ENCODE results near the gene SH3RF3. TPM values are rescaled to one million over a fixed set of nuclear protein-coding genes. Genes with fewer than 3 reads are reported as not detected.

Gene SH3RF3
- total RNA-seq, 1 donor from 2014 or later = under 0.01 TPM

- Histone ChIP-seq H3K36me3 (ENCODE audit: control insufficient read depth, insufficient read depth, low read length) (no peaks in the 10 kb centered on the region), H3K4me3 (ENCODE audit: low read depth, low read length) (no peak overlapping the region), H3K27me3 (ENCODE audit: control insufficient read depth, insufficient read depth, low read length) (peaks cover 7% of the 10 kb centered on the region)
- DNase-seq (ENCODE audit: low read depth) = no peak
- TF ChIP-seq CTCF (IDR thresholded peaks at IDR 0.05; ENCODE audit: insufficient read depth, low read length, severe bottlenecking) = no peak
- no peak for FAIRE-seq
Measured at GRCh38 chr2:109384308-109385271, 255.6 kb downstream of the SH3RF3 start.

DNA sequence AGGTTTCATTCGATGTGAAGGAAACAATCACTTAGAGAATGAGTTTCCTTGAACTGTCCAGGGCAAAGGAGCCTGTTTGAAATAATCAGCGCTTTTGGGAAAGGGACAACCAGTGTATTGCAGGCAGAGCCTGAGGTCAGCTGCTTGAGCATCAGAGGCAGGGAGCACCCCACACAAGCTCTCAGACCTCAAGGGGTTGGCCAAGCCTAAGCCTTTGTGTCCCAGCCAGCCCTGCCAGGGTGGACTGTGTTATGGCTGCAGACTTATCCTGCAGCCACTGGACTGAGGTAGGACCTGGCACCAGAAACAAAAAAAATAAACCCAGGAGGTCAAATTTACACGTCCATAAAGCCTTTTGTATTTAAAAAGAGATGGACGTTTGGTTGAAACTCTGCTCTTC lies 256.5 kb downstream of the SH3RF3 start:
- Histone ChIP-seq H3K36me3 (ENCODE audit: control insufficient read depth, insufficient read depth, low read length) (no peaks in the 10 kb centered on the region), H3K4me3 (ENCODE audit: low read depth, low read length) (no peak overlapping the region), H3K27me3 (ENCODE audit: control insufficient read depth, insufficient read depth, low read length) (peaks cover 7% of the 10 kb centered on the region)
- FAIRE-seq (no peak), DNase-seq (ENCODE audit: low read depth) (no peak)
- TF ChIP-seq CTCF (IDR thresholded peaks at IDR 0.05; ENCODE audit: insufficient read depth, low read length, severe bottlenecking) = no peak

GRCh38 chr2:109386004-109386695 lies 257.1 kb downstream of the SH3RF3 start:
- no peaks in the 10 kb centered on the region for H3K36me3 ChIP-seq (ENCODE audit: control insufficient read depth, insufficient read depth, low read length)
- DNase-seq (ENCODE audit: low read depth) (no peak), FAIRE-seq (no peak)
- no peak for TF ChIP-seq CTCF (IDR thresholded peaks at IDR 0.05; ENCODE audit: insufficient read depth, low read length, severe bottlenecking)
- peaks cover 7% of the 10 kb centered on the region for H3K27me3 ChIP-seq (ENCODE audit: control insufficient read depth, insufficient read depth, low read length)
- no peak overlapping the region for H3K4me3 ChIP-seq (ENCODE audit: low read depth, low read length)

GRCh38 chr2:109387221-109387735 lies 258.3 kb downstream of the SH3RF3 start:
- Histone ChIP-seq H3K36me3 (ENCODE audit: control insufficient read depth, insufficient read depth, low read length) (no peaks in the 10 kb centered on the region), H3K27me3 (ENCODE audit: control insufficient read depth, insufficient read depth, low read length) (peaks cover 7% of the 10 kb centered on the region), H3K4me3 (ENCODE audit: low read depth, low read length) (no peak overlapping the region)
- TF ChIP-seq CTCF (IDR thresholded peaks at IDR 0.05; ENCODE audit: insufficient read depth, low read length, severe bottlenecking) = no peak
- DNase-seq (ENCODE audit: low read depth) = no peak
- FAIRE-seq = no peak

DNA sequence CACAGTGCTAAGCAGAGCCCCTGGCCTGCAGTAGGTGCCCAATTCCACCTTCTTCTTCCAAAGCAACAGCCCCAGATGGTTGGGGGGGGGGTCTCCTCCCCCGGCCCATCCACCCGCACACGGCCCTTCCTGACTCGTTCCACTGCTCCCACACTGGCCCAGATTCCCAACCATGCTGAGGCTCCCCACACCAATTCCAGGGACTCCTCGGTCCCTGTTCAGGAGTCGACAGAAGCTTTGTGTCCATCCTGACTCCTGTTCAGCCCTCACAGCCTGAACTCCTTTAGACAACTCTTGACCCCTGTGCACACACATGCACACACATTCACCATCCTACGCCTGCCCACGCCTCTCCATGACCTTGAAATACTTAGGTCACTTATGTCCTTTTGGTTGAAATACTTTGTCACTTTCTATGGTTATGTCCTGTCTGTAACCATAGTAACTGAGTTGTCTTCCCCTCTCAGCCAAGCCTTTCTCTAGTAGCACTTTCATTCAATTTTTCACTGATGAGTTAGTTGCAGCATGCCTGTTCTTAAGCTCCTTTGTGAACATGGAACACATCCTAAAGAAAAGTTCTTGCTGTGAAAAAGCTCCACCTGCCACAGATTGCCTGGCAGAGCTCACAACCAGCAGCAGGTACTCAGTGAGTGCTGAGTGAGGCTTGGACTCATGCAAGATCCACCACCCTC lies 258.9 kb downstream of the SH3RF3 start:
- Histone ChIP-seq H3K4me3 (ENCODE audit: low read depth, low read length) (no peak overlapping the region), H3K27me3 (ENCODE audit: control insufficient read depth, insufficient read depth, low read length) (peaks cover 7% of the 10 kb centered on the region), H3K36me3 (ENCODE audit: control insufficient read depth, insufficient read depth, low read length) (no peaks in the 10 kb centered on the region)
- FAIRE-seq (no peak), DNase-seq (ENCODE audit: low read depth) (no peak)
- no peak for TF ChIP-seq CTCF (IDR thresholded peaks at IDR 0.05; ENCODE audit: insufficient read depth, low read length, severe bottlenecking)

All from bronchial epithelial cell (primary cell).